ENCODE results near the gene SLC6A3. TPM values are rescaled to one million over a fixed set of nuclear protein-coding genes. Genes with fewer than 3 reads are reported as not detected.
A peak's percentile ranks its signal among the peaks of the same experiment; 100 is the strongest.

SLC6A3 gene
- total and polyA plus RNA-seq, 9 of the 15 experiments (the other 6 are each of a cell fraction or from before 2014, with no cell fraction given) = not detected

DNA sequence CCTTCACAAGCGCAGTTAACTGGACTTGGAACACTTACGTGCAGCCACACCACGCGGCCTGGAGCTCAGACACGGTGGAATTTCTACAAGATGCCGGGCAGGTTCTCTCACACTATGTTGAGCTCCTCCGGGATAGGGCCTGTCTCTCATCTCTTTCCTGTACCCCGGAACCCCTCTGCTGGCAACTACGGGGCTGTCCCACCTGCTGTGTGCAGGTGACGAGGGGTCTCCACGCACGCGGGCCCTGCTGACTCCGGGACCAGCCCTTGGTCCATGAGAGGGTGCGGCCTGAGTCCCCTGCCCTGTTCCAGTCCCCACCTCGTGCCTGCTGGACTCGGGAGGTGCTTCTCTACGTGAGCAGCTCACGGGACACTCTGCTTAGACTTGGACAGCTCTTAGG, 40.1 kb downstream of the SLC6A3 start:
- intact Hi-C loops (cut with micrococcal nuclease) (no loop called here), in situ Hi-C loops (cut with MboI) (no loop called here)
- H3K27me3 ChIP-seq (ENCODE audit: control insufficient read depth in 2 of 2, insufficient read depth in 2 of 2, low read length in 2 of 2) = peaks cover 59 to 95% of the 10 kb centered on the region in 2 experiments
- no peaks in the 10 kb centered on the region for H3K36me3 ChIP-seq (ENCODE audit: control insufficient read depth, insufficient read depth, low read length)
- H3K9ac ChIP-seq (ENCODE audit: insufficient read depth in 1 of 2, low read depth in 2 of 2, low read length in 2 of 2) = no peak overlapping the region
- H3K9me3 ChIP-seq (replicated peaks; ENCODE audit: control insufficient read depth, insufficient read depth, low read depth, low read length) = no peaks in the 10 kb centered on the region
- BruUV-seq (replicated peaks) = no TSS peak
- peaks cover 48% of the 10 kb centered on the region for H4K20me1 ChIP-seq (replicated peaks; ENCODE audit: control insufficient read depth, insufficient read depth, low read length)
- H3K4me2 ChIP-seq (ENCODE audit: insufficient read depth, low read length) = no peak overlapping the region
- FAIRE-seq (no peak), ATAC-seq (no peak), DNase-seq (ENCODE audit: extremely low read depth in 1 of 4, low spot score in 3 of 4) (no peak)
- H3K9me1 ChIP-seq (ENCODE audit: control insufficient read depth, insufficient read depth, low read length) = peaks cover 4% of the 10 kb centered on the region
- TF ChIP-seq TARDBP (IDR thresholded peaks at IDR 0.05) (no peak), GATAD2A (IDR thresholded peaks at IDR 0.05) (no peak), PPARD (CRISPR knock-in tag; IDR thresholded peaks at IDR 0.05) (no peak), GABPB1 (CRISPR knock-in tag; IDR thresholded peaks at IDR 0.05) (no peak)
- no peak overlapping the region for H3K4me3 ChIP-seq
- H3K27ac ChIP-seq (ENCODE audit: extremely low read depth, low read depth, low read length) = no peak overlapping the region
- H3K79me2 ChIP-seq (ENCODE audit: control insufficient read depth, insufficient read depth, low read length) = no peaks in the 10 kb centered on the region
- WGBS (ENCODE audit: insufficient coverage, low coverage, missing lambda C conversion rate) = 2% methylated on average over 19 of the region's 19 CpGs
- POLR2A ChIA-PET = interaction anchor here (0.5 to 1.0 kb wide), 5 partner anchors 11 to 219 kb away, joined by 3 read pairs; no protein-coding TSS in a partner anchor
- no peak overlapping the region for H2AFZ ChIP-seq (ENCODE audit: low read depth, low read length)
- H3K4me1 ChIP-seq (replicated peaks in 1 of 2; ENCODE audit: control insufficient read depth in 2 of 2, insufficient read depth in 2 of 2, low read length in 2 of 2) = peaks cover 0 to 16% of the 10 kb centered on the region in 2 experiments; a peak in 1 of 5 replicates
- CTCF ChIA-PET (ENCODE audit: low intra/inter-chr PET ratio) = no interaction called here

GRCh38 chr5:1404062-1404461, 41.2 kb downstream of the SLC6A3 start:
- H3K79me2 ChIP-seq (ENCODE audit: control insufficient read depth, insufficient read depth, low read length) = no peaks in the 10 kb centered on the region
- no peak overlapping the region for H3K4me3 ChIP-seq
- H4K20me1 ChIP-seq (replicated peaks; ENCODE audit: control insufficient read depth, insufficient read depth, low read length) = peaks cover 43% of the 10 kb centered on the region
- no peak overlapping the region for H3K9ac ChIP-seq (ENCODE audit: insufficient read depth in 1 of 2, low read depth in 2 of 2, low read length in 2 of 2)
- peaks cover 58 to 93% of the 10 kb centered on the region in 2 experiments for H3K27me3 ChIP-seq (ENCODE audit: control insufficient read depth in 2 of 2, insufficient read depth in 2 of 2, low read length in 2 of 2)
- 7% methylated on average over 12 of the region's 12 CpGs for WGBS (ENCODE audit: insufficient coverage, low coverage, missing lambda C conversion rate)
- H3K9me1 ChIP-seq (ENCODE audit: control insufficient read depth, insufficient read depth, low read length) = peaks cover 4% of the 10 kb centered on the region
- H3K4me1 ChIP-seq (replicated peaks in 1 of 2; ENCODE audit: control insufficient read depth in 2 of 2, insufficient read depth in 2 of 2, low read length in 2 of 2) = peaks cover 0 to 13% of the 10 kb centered on the region in 2 experiments; a peak in 1 of 5 replicates
- no peaks in the 10 kb centered on the region for H3K36me3 ChIP-seq (ENCODE audit: control insufficient read depth, insufficient read depth, low read length)
- H2AFZ ChIP-seq (ENCODE audit: low read depth, low read length) = no peak overlapping the region
- no peaks in the 10 kb centered on the region for H3K9me3 ChIP-seq (replicated peaks; ENCODE audit: control insufficient read depth, insufficient read depth, low read depth, low read length)
- ATAC-seq (no peak), DNase-seq (ENCODE audit: extremely low read depth in 1 of 4, low spot score in 3 of 4) (peak in 2 of 4 experiments; percentile 44 to 48), FAIRE-seq (no peak)
- H3K27ac ChIP-seq (ENCODE audit: extremely low read depth, low read depth, low read length) = no peak overlapping the region
- in situ Hi-C loops (cut with MboI) (no loop called here), intact Hi-C loops (cut with micrococcal nuclease) (no loop called here)
- H3K4me2 ChIP-seq (ENCODE audit: insufficient read depth, low read length) = no peak overlapping the region
- no TSS peak for BruUV-seq (replicated peaks)
- ChIA-PET CTCF (ENCODE audit: low intra/inter-chr PET ratio) (no interaction called here), POLR2A (no interaction called here)
- no peak for TF ChIP-seq SMARCA4 (IDR thresholded peaks at IDR 0.05)
- TF ChIP-seq E2F5 (CRISPR knock-in tag; IDR thresholded peaks at IDR 0.05) = no peak
- TF ChIP-seq RAD51 (IDR thresholded peaks at IDR 0.05; ENCODE audit: borderline replicate concordance, low read depth) = peak; percentile 87
- peak; percentile 61; the same call in 1 of the 2 replicates for TF ChIP-seq USF1 (CRISPR knock-in tag; IDR thresholded peaks at IDR 0.05)
- TF ChIP-seq, protein P1, sequence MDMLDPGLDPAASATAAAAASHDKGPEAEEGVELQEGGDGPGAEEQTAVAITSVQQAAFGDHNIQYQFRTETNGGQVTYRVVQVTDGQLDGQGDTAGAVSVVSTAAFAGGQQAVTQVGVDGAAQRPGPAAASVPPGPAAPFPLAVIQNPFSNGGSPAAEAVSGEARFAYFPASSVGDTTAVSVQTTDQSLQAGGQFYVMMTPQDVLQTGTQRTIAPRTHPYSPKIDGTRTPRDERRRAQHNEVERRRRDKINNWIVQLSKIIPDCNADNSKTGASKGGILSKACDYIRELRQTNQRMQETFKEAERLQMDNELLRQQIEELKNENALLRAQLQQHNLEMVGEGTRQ (CRISPR knock-in tag; IDR thresholded peaks at IDR 0.05) = peak; percentile 65
- no peak for TF ChIP-seq ZNF165 (CRISPR knock-in tag; IDR thresholded peaks at IDR 0.05; ENCODE audit: borderline replicate concordance)
- TF ChIP-seq TFE3 (CRISPR knock-in tag; IDR thresholded peaks at IDR 0.05) = peak; percentile 91
- TF ChIP-seq BRF1 (IDR thresholded peaks at IDR 0.05; ENCODE audit: borderline replicate concordance, extremely low read depth, insufficient read length) = no peak
- no peak for TF ChIP-seq ZNF76 (CRISPR knock-in tag; IDR thresholded peaks at IDR 0.05; ENCODE audit: borderline replicate concordance)
